A673 (cell line): ENCODE data around the gene BTNL8. TPM values are rescaled to one million over a fixed set of nuclear protein-coding genes. Genes with fewer than 3 reads are reported as not detected.

Experiments used
- BruUV-seq: library from RNA; stranded (reverse); fragments of 400-500 nt; replicated peaks from 2 replicates; lab custom pipeline; 2021; lab: Mats Ljungman, UMichigan
- CTCF ChIA-PET: fragments of 300-600 bp; sonication (Branson Sonifier 250); formaldehyde crosslinking; loops from one replicate; lab custom pipeline; 2022; ENCODE audit warnings: antibody characterized with exemption; lab: Charles Lee
- POLR2A ChIA-PET: fragments of 300-600 bp; sonication (Branson Sonifier 250); formaldehyde crosslinking; loops from one replicate; lab custom pipeline; 2022; ENCODE audit warnings: antibody characterized with exemption; ENCODE audit not compliant: low non-redundant PET; lab: Charles Lee
- DNase-seq: peaks from one replicate; pipeline ENCODE4 v3.0.0-alpha.2; 2015; ENCODE audit warnings: low spot score
- H3K27ac ChIP-seq: fragments of 200-600 bp; sonication (generic); 2 replicates; pipeline ENCODE4 v1.5.1; 2016; ENCODE audit warnings: mixed run types, low read depth, mild to moderate bottlenecking, mixed read lengths, antibody characterized with exemption, low read length; ENCODE audit not compliant: poor library complexity, severe bottlenecking
- H3K27me3 ChIP-seq: fragments of 200-600 bp; sonication (generic); replicated peaks from 2 replicates; pipeline ENCODE4 v1.6.1; 2017; ENCODE audit warnings: mixed run types, low read depth, mild to moderate bottlenecking, mixed read lengths, antibody characterized with exemption, low read length; ENCODE audit not compliant: insufficient read depth, poor library complexity
- H3K36me3 ChIP-seq: fragments of 200-600 bp; sonication (generic); 2 replicates; pipeline ENCODE4 v1.6.1; 2016; ENCODE audit warnings: mixed run types, mild to moderate bottlenecking, mixed read lengths, antibody characterized with exemption, low read length; ENCODE audit not compliant: insufficient read depth, poor library complexity, severe bottlenecking
- H3K4me1 ChIP-seq: fragments of 200-600 bp; sonication (generic); 2 replicates; pipeline ENCODE4 v1.6.1; 2017; ENCODE audit warnings: mixed run types, mild to moderate bottlenecking, mixed read lengths, antibody characterized with exemption, low read length; ENCODE audit not compliant: insufficient read depth, poor library complexity, severe bottlenecking
- H3K4me3 ChIP-seq: fragments of 200-600 bp; sonication (generic); 2 replicates; pipeline ENCODE4 v1.5.1; 2016; ENCODE audit warnings: low read depth, mixed run types, mild to moderate bottlenecking, mixed read lengths, low read length; ENCODE audit not compliant: poor library complexity, severe bottlenecking
- H3K9me3 ChIP-seq: fragments of 200-600 bp; sonication (generic); 2 replicates; pipeline ENCODE4 v1.6.1; 2016; ENCODE audit warnings: mixed run types, low read depth, mild to moderate bottlenecking, mixed read lengths, antibody characterized with exemption, low read length; ENCODE audit not compliant: poor library complexity, severe bottlenecking
- EZH2 ChIP-seq: fragments of 200-600 bp; sonication (generic); IDR thresholded peaks from 2 replicates; pipeline ENCODE4 v1.6.1; 2017; ENCODE audit warnings: borderline replicate concordance, low read depth, mild to moderate bottlenecking, mixed read lengths, antibody characterized with exemption, low read length; ENCODE audit not compliant: poor library complexity, severe bottlenecking
- intact Hi-C: fragments of 100-400 bp; cut with micrococcal nuclease; formaldehyde crosslinking; loops from one replicate; pipeline ENCODE4 v1.10.0; 2022; ENCODE audit not compliant: unreplicated experiment
- total RNA-seq: library from RNA; stranded (reverse); gene quantifications from 2 replicates; pipeline ENCODE4 v1.2.3, GENCODE V29; 2021
- TF ChIP-seq, protein P1 (sequence below): fragments of 300-800, 200-600 bp; sonication (generic); conservative IDR thresholded peaks from 2 replicates; pipeline ENCODE4 v1.5.1; 2017; ENCODE audit warnings: low read depth, mild to moderate bottlenecking, antibody characterized with exemption, low read length, moderate library complexity, mixed read lengths

BTNL8 gene
- total RNA-seq, 1 experiment from 2014 or later: not detected

DNA sequence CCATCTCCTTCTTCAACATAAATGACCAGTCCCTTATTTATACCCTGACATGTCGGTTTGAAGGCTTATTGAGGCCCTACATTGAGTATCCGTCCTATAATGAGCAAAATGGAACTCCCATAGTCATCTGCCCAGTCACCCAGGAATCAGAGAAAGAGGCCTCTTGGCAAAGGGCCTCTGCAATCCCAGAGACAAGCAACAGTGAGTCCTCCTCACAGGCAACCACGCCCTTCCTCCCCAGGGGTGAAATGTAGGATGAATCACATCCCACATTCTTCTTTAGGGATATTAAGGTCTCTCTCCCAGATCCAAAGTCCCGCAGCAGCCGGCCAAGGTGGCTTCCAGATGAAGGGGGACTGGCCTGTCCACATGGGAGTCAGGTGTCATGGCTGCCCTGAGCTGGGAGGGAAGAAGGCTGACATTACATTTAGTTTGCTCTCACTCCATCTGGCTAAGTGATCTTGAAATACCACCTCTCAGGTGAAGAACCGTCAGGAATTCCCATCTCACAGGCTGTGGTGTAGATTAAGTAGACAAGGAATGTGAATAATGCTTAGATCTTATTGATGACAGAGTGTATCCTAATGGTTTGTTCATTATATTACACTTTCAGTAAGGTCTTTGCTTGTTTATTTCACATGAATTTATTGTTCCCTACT is 51.5 kb downstream of the BTNL8 start:
- no peak for DNase-seq
- intact Hi-C loops: no loop called here
- ChIA-PET POLR2A (no interaction called here), CTCF (no interaction called here)
- no peaks in the 10 kb centered on the region for H3K9me3 ChIP-seq
- H3K4me3 ChIP-seq: no peak overlapping the region
- no peak overlapping the region for H3K27ac ChIP-seq
- H3K4me1 ChIP-seq: no peaks in the 10 kb centered on the region
- TF ChIP-seq, protein P1, sequence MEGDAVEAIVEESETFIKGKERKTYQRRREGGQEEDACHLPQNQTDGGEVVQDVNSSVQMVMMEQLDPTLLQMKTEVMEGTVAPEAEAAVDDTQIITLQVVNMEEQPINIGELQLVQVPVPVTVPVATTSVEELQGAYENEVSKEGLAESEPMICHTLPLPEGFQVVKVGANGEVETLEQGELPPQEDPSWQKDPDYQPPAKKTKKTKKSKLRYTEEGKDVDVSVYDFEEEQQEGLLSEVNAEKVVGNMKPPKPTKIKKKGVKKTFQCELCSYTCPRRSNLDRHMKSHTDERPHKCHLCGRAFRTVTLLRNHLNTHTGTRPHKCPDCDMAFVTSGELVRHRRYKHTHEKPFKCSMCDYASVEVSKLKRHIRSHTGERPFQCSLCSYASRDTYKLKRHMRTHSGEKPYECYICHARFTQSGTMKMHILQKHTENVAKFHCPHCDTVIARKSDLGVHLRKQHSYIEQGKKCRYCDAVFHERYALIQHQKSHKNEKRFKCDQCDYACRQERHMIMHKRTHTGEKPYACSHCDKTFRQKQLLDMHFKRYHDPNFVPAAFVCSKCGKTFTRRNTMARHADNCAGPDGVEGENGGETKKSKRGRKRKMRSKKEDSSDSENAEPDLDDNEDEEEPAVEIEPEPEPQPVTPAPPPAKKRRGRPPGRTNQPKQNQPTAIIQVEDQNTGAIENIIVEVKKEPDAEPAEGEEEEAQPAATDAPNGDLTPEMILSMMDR: no peak
- TF ChIP-seq EZH2: no peak
- no TSS peak for BruUV-seq
- H3K27me3 ChIP-seq: peaks cover 20% of the 10 kb centered on the region
- no peaks in the 10 kb centered on the region for H3K36me3 ChIP-seq

DNA sequence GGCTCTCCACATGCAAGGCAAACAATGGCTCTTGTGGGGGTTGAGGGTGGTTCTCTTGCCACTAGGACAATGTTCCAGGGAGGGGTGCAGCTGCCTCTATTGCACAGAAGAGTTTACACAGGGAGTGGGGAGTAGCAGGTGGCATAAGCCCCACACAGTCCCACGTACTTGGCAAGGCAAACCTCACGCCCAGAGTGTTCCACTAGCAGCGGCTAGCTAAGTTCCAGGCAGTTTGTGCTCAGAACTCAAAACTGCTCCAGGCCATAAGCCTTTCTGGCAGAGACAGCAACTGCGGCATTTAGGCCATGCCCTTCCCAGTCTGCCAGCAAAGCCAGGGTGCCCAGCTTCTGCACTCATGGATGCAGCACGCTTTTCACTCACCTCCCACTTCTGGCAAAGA is 60.7 kb downstream of the BTNL8 start:
- Histone ChIP-seq H3K4me1 (no peaks in the 10 kb centered on the region), H3K27ac (no peak overlapping the region), H3K36me3 (no peaks in the 10 kb centered on the region), H3K27me3 (peaks cover 38% of the 10 kb centered on the region), H3K4me3 (no peak overlapping the region), H3K9me3 (no peaks in the 10 kb centered on the region)
- BruUV-seq: no TSS peak
- no peak for TF ChIP-seq EZH2
- TF ChIP-seq, protein P1: no peak
- CTCF ChIA-PET: no interaction called here
- POLR2A ChIA-PET: no interaction called here
- intact Hi-C loops: no loop called here
- DNase-seq: no peak

DNA sequence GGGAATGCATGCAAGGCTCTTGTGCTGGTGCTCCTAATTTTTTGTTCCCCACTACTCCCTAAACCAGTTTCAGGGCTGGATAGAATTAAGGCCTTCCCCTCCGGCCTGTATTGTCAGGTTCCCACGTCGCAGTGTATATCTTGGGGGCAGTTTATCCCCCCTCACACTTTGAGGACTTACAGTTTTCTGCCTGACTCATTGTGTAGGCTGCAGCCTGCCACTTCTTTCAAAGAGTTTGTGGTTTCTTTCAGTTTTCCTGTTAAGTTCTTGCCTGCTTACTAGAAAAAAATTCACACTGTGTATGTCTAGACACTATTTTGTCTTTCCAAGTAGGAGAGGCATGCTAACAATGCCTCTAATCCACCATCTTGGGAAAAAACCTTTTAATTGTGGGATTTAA is 61.2 kb downstream of the BTNL8 start:
- Histone ChIP-seq H3K36me3 (no peaks in the 10 kb centered on the region), H3K9me3 (no peaks in the 10 kb centered on the region), H3K4me1 (no peaks in the 10 kb centered on the region), H3K27ac (no peak overlapping the region), H3K4me3 (no peak overlapping the region), H3K27me3 (peaks cover 44% of the 10 kb centered on the region)
- ChIA-PET CTCF (no interaction called here), POLR2A (no interaction called here)
- intact Hi-C loops: no loop called here
- no TSS peak for BruUV-seq
- DNase-seq: no peak
- TF ChIP-seq EZH2: no peak
- TF ChIP-seq, protein P1: no peak
